ENCODE data around the gene SHC1.

Gene SHC1

DNA sequence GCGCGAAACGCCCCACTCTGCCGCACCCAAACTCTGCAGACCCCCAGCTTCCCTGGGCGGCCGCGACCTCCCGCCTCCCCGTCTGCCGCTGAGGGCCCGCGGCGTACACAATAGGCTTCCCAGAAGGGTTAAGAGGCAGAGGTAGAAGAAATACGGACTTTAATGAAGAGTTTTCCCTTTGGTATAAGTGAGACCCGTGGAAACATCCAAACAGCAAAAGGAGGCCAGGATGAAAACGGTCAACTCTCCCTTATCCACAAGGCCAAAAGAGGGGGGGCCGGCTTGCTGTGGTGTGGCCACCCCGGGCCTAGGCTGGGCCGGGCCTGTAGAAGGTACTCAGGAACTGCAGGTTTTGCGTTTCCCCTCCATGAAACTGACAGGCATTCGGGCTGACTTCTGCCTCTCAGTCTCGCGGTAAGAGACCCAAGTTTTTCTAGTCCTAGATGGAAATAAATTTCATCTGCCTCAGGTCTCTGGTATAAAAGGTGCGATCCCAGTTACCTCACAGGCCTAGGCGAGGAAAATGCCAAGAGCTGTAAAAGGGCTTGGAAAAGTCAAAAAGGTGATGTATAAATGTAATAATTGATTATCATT lies 8.3 kb downstream of the SHC1 start:
- H3K27me3 ChIP-seq (ENCODE audit: insufficient read depth, insufficient read length): no peaks in the 10 kb centered on the region
- peak overlapping the region; percentile 84 for H3K4me3 ChIP-seq (ENCODE audit: insufficient read length, low read depth)
- peaks cover 6% of the 10 kb centered on the region for H3K4me1 ChIP-seq (ENCODE audit: insufficient read depth, insufficient read length)
- TF ChIP-seq SUZ12 (IDR thresholded peaks at IDR 0.05; ENCODE audit: extremely low read depth, insufficient read depth, insufficient read length): no peak
- TF ChIP-seq YY1 (IDR thresholded peaks at IDR 0.05; ENCODE audit: insufficient read depth, insufficient read length): no peak
- no peak for TF ChIP-seq ZNF274 (IDR thresholded peaks at IDR 0.05; ENCODE audit: low read depth, low read length)
- H3K9ac ChIP-seq (ENCODE audit: insufficient read length, low read depth): peak overlapping the region; percentile 98
- peaks cover 80% of the 10 kb centered on the region for H3K36me3 ChIP-seq (ENCODE audit: insufficient read depth, insufficient read length, low read length)
- DNase-seq (ENCODE audit: low read depth, low spot score): no peak
- H3K9me3 ChIP-seq (ENCODE audit: insufficient read depth, low read length): no peaks in the 10 kb centered on the region; the same call in 1 of the 2 replicates

DNA sequence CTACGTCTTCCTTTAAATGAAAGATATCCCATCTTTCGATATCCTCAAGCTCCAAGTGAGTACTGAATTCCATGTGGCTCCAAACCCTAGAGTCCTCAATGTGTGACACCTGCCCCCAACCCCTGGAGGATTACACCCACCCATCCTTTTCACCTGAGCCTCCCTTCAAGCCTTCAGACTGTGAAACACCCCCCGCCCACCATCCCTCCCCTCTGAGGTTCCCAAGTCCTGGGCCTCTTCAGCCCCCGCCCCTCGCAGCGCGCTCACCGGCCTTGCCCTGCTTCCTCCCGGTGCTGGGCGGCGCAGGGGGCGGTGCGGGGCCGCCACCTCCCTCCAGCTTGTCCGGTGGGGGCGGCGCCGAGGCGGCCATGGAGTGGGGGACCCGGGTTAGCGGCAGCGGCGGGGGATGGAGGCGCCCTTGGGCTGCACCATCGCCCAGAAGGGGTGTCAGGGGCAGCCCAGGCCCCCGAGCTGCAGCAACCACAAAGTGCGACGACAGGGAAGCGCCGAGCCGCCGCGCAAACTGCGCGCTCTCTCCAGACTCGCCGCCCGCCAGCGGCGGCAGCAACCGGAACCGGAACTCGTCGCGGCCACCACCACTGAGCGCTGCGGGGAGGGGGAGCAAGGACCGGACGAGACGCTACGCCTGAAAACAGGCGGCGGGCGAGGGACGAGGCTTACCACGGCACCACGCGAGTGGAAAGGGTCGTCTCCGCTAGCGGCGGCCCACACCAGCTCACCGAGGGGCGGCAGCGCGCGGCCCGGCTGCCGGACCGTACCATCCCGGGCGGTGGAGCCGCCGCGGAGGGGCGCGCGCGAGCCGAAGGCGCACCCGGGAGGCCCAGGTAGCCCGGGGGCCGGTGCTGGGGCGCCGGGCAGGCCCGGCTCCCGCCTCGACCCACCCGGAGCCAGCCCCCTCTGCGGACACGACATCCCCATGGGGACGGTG lies 9.1 kb downstream of the SHC1 start, which contains the start of gene PYGO2:
Gene PYGO2 (minus strand): TSS at position 576 of the 949 bp plus-strand sequence. CDS start 206 bp downstream, at position 370.
- DNase-seq (ENCODE audit: low read depth, low spot score): no peak
- H3K4me3 ChIP-seq (ENCODE audit: insufficient read length, low read depth): peak within 1 kb of the TSS; percentile 84
- H3K27me3 ChIP-seq (ENCODE audit: insufficient read depth, insufficient read length): no peaks in the 10 kb centered on the region
- H3K9ac ChIP-seq (ENCODE audit: insufficient read length, low read depth): peak within 1 kb of the TSS; percentile 98
- no peak for TF ChIP-seq YY1 (IDR thresholded peaks at IDR 0.05; ENCODE audit: insufficient read depth, insufficient read length)
- no peak for TF ChIP-seq ZNF274 (IDR thresholded peaks at IDR 0.05; ENCODE audit: low read depth, low read length)
- TF ChIP-seq SUZ12 (IDR thresholded peaks at IDR 0.05; ENCODE audit: extremely low read depth, insufficient read depth, insufficient read length): no peak
- no peaks in the 10 kb centered on the region; the same call in 1 of the 2 replicates for H3K9me3 ChIP-seq (ENCODE audit: insufficient read depth, low read length)
- H3K36me3 ChIP-seq (ENCODE audit: insufficient read depth, insufficient read length, low read length): peaks cover 73% of the 10 kb centered on the region
- H3K4me1 ChIP-seq (ENCODE audit: insufficient read depth, insufficient read length): peaks cover 6% of the 10 kb centered on the region

DNA sequence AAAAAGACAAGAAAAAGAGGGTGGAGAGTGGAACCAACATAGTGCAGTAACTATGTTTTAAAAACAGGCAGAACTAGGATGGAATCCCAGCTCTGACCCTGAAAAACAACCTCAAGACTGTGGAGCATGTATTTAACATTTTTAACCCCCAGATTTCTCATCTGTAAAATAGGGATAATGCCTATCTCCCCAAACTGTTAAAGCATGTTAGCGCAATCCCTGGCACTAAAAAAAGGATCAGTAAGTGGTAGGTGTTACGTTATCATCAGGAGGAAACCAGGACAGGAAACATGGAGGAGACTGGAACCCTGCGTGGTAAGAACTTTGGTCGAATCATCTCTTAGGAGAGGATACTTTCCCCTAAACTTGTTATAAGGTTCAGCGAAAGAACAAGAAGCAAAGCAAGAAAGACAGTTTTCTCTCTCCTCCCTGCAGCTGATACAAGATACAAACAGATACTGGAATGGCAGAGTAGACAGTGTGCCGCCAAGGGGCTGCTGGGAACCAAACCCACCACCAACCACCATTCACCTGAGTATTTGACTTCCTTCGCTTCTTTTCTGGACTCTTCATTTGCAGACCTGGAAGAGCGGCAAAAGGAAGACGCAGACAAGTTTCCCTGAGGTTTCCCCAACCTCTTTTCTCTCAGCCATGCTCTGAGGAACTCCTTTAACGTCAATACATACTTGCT lies 10.0 kb downstream of the SHC1 start:
- Histone ChIP-seq H3K9me3 (ENCODE audit: insufficient read depth, low read length) (no peaks in the 10 kb centered on the region; the same call in 1 of the 2 replicates), H3K4me3 (ENCODE audit: insufficient read length, low read depth) (peak overlapping the region; percentile 84), H3K27me3 (ENCODE audit: insufficient read depth, insufficient read length) (no peaks in the 10 kb centered on the region), H3K4me1 (ENCODE audit: insufficient read depth, insufficient read length) (peaks cover 6% of the 10 kb centered on the region), H3K9ac (ENCODE audit: insufficient read length, low read depth) (peak overlapping the region; percentile 98), H3K36me3 (ENCODE audit: insufficient read depth, insufficient read length, low read length) (peaks cover 64% of the 10 kb centered on the region)
- no peak for DNase-seq (ENCODE audit: low read depth, low spot score)
- TF ChIP-seq ZNF274 (IDR thresholded peaks at IDR 0.05; ENCODE audit: low read depth, low read length): no peak
- no peak for TF ChIP-seq SUZ12 (IDR thresholded peaks at IDR 0.05; ENCODE audit: extremely low read depth, insufficient read depth, insufficient read length)
- TF ChIP-seq YY1 (IDR thresholded peaks at IDR 0.05; ENCODE audit: insufficient read depth, insufficient read length): no peak

GRCh38 chr1:154959426-154959780 lies 11.1 kb downstream of the SHC1 start:
- Histone ChIP-seq H3K9me3 (ENCODE audit: insufficient read depth, low read length) (no peaks in the 10 kb centered on the region; the same call in 1 of the 2 replicates), H3K4me1 (ENCODE audit: insufficient read depth, insufficient read length) (peaks cover 9% of the 10 kb centered on the region), H3K27me3 (ENCODE audit: insufficient read depth, insufficient read length) (no peaks in the 10 kb centered on the region), H3K4me3 (ENCODE audit: insufficient read length, low read depth) (no peak overlapping the region), H3K36me3 (ENCODE audit: insufficient read depth, insufficient read length, low read length) (peaks cover 53% of the 10 kb centered on the region), H3K9ac (ENCODE audit: insufficient read length, low read depth) (no peak overlapping the region)
- no peak for TF ChIP-seq ZNF274 (IDR thresholded peaks at IDR 0.05; ENCODE audit: low read depth, low read length)
- TF ChIP-seq YY1 (IDR thresholded peaks at IDR 0.05; ENCODE audit: insufficient read depth, insufficient read length): no peak
- no peak for TF ChIP-seq SUZ12 (IDR thresholded peaks at IDR 0.05; ENCODE audit: extremely low read depth, insufficient read depth, insufficient read length)
- no peak for DNase-seq (ENCODE audit: low read depth, low spot score)

- H3K4me3 ChIP-seq (ENCODE audit: insufficient read length, low read depth): no peak overlapping the region
- TF ChIP-seq YY1 (IDR thresholded peaks at IDR 0.05; ENCODE audit: insufficient read depth, insufficient read length) (no peak), SUZ12 (IDR thresholded peaks at IDR 0.05; ENCODE audit: extremely low read depth, insufficient read depth, insufficient read length) (no peak), ZNF274 (IDR thresholded peaks at IDR 0.05; ENCODE audit: low read depth, low read length) (no peak)
- H3K36me3 ChIP-seq (ENCODE audit: insufficient read depth, insufficient read length, low read length): peaks cover 47% of the 10 kb centered on the region
- no peak overlapping the region for H3K9ac ChIP-seq (ENCODE audit: insufficient read length, low read depth)
- peaks cover 12% of the 10 kb centered on the region for H3K4me1 ChIP-seq (ENCODE audit: insufficient read depth, insufficient read length)
- DNase-seq (ENCODE audit: low read depth, low spot score): no peak
- H3K27me3 ChIP-seq (ENCODE audit: insufficient read depth, insufficient read length): no peaks in the 10 kb centered on the region
- H3K9me3 ChIP-seq (ENCODE audit: insufficient read depth, low read length): no peaks in the 10 kb centered on the region; the same call in 1 of the 2 replicates
Measured at GRCh38 chr1:154958681-154959425, 11.7 kb downstream of the SHC1 start.

- no peak for TF ChIP-seq ZNF274 (IDR thresholded peaks at IDR 0.05; ENCODE audit: low read depth, low read length)
- no peak for TF ChIP-seq YY1 (IDR thresholded peaks at IDR 0.05; ENCODE audit: insufficient read depth, insufficient read length)
- no peak for TF ChIP-seq SUZ12 (IDR thresholded peaks at IDR 0.05; ENCODE audit: extremely low read depth, insufficient read depth, insufficient read length)
- H3K9me3 ChIP-seq (ENCODE audit: insufficient read depth, low read length): no peaks in the 10 kb centered on the region; the same call in 1 of the 2 replicates
- peaks cover 39% of the 10 kb centered on the region for H3K36me3 ChIP-seq (ENCODE audit: insufficient read depth, insufficient read length, low read length)
- peaks cover 14% of the 10 kb centered on the region for H3K4me1 ChIP-seq (ENCODE audit: insufficient read depth, insufficient read length)
- DNase-seq (ENCODE audit: low read depth, low spot score): no peak
- H3K27me3 ChIP-seq (ENCODE audit: insufficient read depth, insufficient read length): no peaks in the 10 kb centered on the region
- H3K4me3 ChIP-seq (ENCODE audit: insufficient read length, low read depth): no peak overlapping the region
- peak overlapping the region; percentile 53 for H3K9ac ChIP-seq (ENCODE audit: insufficient read length, low read depth)
Measured at GRCh38 chr1:154958036-154958435, 12.5 kb downstream of the SHC1 start.
